Measurements from ENCODE around the gene IPPK. TPM values are rescaled to one million over a fixed set of nuclear protein-coding genes. Genes with fewer than 3 reads are reported as not detected.
"Not testable (repeated sequence)": the region's sequence is repeated elsewhere in the genome, so short reads cannot be mapped to it uniquely, and the experiment has no call there.

IPPK gene
- total and polyA plus RNA-seq, 11 donors, result 4.2 to 11.0 (median 8.6) TPM

DNA sequence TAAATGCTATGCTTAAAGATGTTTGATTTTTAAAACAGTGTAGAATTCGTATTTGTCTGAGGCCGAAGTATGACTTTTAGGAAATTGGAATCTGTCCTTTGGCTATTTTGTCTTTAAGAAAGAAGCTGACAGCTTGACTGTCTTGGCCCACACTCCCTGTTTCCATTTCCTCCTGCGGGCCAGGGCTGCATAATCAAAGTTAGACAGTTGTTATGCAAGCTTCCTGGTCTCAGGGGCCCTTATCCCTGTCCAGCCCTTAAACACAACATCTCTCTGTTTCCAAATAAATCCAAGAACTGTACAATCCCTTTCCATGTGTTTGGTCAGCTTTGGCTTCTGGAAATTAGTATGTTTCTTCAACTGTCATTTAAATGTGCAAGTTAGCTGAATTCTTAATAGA lies 79.6 kb downstream of the IPPK start:
- H3K36me3 ChIP-seq, result no peaks in the 10 kb centered on the region
- ATAC-seq (peak; percentile 91 to 98 (median 98)), DNase-seq (peak in 4 of 5 donors; percentile 75 to 85 (median 83))
- peak overlapping the region in 10 of 12 donors; percentile 2 to 71 (median 51) for H3K27ac ChIP-seq
- peaks cover 0 to 42% (median 28%) of the 10 kb centered on the region in 12 donors for H3K4me1 ChIP-seq
- WGBS, 4 donors, result 14 to 41% (median 19%) methylated on average over 3 of the region's 3 CpGs
- intact Hi-C loops (cut with DNase I), result loop anchor here in 3 of 10 donors (5.0 to 10.0 kb wide), 3 partner anchors 53 to 76 kb away; partner anchors contain the start of gene ECM2 (in 2 of the 3)
- peaks cover 0 to 7% (median 0%) of the 10 kb centered on the region in 12 donors for H3K9me3 ChIP-seq
- no peaks in the 10 kb centered on the region for H3K27me3 ChIP-seq
- H3K4me3 ChIP-seq, result no peak overlapping the region
- TF ChIP-seq POLR2A (IDR thresholded peaks at IDR 0.05), result no peak

DNA sequence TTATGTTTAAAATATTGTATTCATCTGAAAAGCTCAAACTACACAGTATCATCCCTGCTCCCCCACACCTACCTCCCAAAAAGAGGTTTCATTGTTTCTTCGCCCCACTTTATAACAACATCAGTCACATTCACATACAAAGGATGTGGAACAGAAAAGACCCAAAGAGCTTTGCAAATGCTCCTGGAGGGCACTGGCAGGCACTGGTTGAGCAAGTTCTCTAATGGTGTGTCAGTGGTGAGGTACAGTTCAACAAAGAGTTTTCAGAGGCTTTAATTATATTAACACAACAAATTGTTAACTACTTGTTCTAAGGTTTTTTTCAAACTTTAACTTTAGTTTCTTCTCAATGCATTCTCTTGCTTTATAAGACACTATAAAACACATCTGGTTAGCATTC lies 80.0 kb downstream of the IPPK start:
- H3K27me3 ChIP-seq, result no peaks in the 10 kb centered on the region
- peaks cover 0 to 42% (median 28%) of the 10 kb centered on the region in 12 donors for H3K4me1 ChIP-seq
- H3K4me3 ChIP-seq, result no peak overlapping the region
- intact Hi-C loops (cut with DNase I), result loop anchor here in 3 of 10 donors (5.0 to 10.0 kb wide), 3 partner anchors 53 to 75 kb away; partner anchors contain the start of gene ECM2 (in 2 of the 3)
- no peak for ATAC-seq
- H3K36me3 ChIP-seq, result no peaks in the 10 kb centered on the region
- no peak for DNase-seq
- TF ChIP-seq CTCF (IDR thresholded peaks at IDR 0.05) (no peak), POLR2A (IDR thresholded peaks at IDR 0.05) (no peak)
- WGBS, 4 donors, result 51 to 68% (median 64%) methylated on average over 1 of the region's 1 CpG
- H3K9me3 ChIP-seq, result peaks cover 0 to 7% (median 0%) of the 10 kb centered on the region in 12 donors
- peak overlapping the region in 10 of 12 donors; percentile 2 to 71 (median 51) for H3K27ac ChIP-seq

GRCh38 chr9:92576175-92576574 lies 93.8 kb downstream of the IPPK start:
- Histone ChIP-seq H3K9me3 (peaks cover 0 to 9% (median 0%) of the 10 kb centered on the region in 12 donors), H3K4me3 (no peak overlapping the region), H3K36me3 (no peaks in the 10 kb centered on the region), H3K4me1 (no peaks in the 10 kb centered on the region), H3K27me3 (no peaks in the 10 kb centered on the region), H3K27ac (no peak overlapping the region)
- 65 to 82% (median 73%) methylated on average over 1 of the region's 1 CpG for WGBS, 4 donors
- intact Hi-C loops (cut with DNase I), result no loop called here
- ATAC-seq (no peak), DNase-seq (no peak)
- TF ChIP-seq CTCF (IDR thresholded peaks at IDR 0.05) (no peak), POLR2A (IDR thresholded peaks at IDR 0.05) (no peak)

DNA sequence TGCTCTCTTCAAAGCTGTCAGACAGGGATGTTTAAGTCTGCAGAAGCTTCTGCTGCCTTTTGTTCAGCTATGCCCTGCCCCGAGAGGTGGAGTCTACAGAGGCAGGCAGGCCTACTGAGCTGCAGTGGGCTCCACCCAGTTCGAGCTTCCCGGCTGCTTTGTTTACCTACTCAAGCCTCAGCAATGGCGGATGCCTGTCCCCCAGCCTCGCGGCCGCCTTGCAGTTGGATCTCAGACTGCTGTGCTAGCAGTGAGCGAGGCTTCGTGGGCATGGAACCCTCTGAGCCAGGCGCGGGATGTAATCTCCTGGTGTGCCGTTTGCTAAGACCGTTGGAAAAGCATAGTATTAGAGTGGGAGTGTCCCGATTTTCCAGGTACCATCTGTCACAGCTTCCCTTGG lies 96.3 kb downstream of the IPPK start:
- WGBS, 4 donors, result 96 to 100% (median 97%) methylated on average over 3 to 14 of the region's 14 CpGs
- H3K27ac ChIP-seq; H3K4me3 ChIP-seq; H3K36me3 ChIP-seq; intact Hi-C loops (cut with DNase I); H3K9me3 ChIP-seq; H3K4me1 ChIP-seq; H3K27me3 ChIP-seq; ATAC-seq; DNase-seq: not testable (repeated sequence)

DNA sequence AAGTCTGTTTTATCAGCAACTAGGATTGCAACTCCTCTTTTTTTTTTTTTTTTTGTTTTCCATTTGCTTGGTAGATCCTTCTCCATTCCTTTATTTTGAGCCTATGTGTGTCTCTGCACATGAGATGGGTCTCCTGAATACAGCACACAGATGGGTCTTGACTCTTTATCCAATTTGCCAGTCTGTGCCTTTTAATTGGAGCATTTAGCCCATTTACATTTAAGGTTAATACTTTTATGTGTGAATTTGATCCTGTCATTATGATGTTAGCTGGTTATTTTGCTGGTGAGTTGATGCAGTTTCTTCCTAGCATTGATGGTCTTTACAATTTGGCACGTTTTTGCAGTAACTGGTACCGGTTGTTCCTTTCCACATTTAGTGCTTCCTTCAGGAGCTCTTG lies 98.1 kb downstream of the IPPK start:
- H3K4me1 ChIP-seq; H3K4me3 ChIP-seq; ATAC-seq; H3K27ac ChIP-seq; DNase-seq; H3K36me3 ChIP-seq; H3K27me3 ChIP-seq; intact Hi-C loops (cut with DNase I): not testable (repeated sequence)
- WGBS, 4 donors, result 88 to 90% (median 90%) methylated on average over 2 of the region's 2 CpGs
- H3K9me3 ChIP-seq, result peaks cover 0 to 19% (median 0%) of the 10 kb centered on the region in 12 donors

DNA sequence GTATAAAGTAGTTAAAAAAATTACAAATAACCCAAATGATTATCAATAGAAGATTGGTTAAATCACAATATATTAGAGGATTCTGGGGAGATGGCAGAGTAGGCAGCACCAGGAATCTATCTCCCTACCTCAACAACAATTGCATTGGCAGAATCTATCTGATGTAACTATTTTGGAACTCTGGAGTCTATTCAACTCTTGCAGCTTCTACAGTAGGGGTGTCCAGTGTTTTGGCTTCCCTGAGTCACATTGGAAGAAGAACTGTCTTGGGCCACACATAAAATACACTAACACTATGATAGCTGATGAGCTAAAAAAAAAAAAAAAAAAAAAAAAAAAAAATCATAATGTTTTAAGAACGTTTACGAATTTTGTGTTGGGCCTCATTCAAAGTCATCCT lies 104.9 kb downstream of the IPPK start:
- intact Hi-C loops (cut with DNase I), result no loop called here
- DNase-seq (no peak), ATAC-seq (peak in 2 of 4 donors; percentile 62 to 64)
- WGBS, 4 donors, result 76 to 91% (median 81%) methylated on average over 2 of the region's 2 CpGs
- Histone ChIP-seq H3K27ac (peak overlapping the region in 2 of 12 donors; percentile 31 to 74), H3K4me3 (no peak overlapping the region), H3K9me3 (peaks cover 0 to 22% (median 1%) of the 10 kb centered on the region in 12 donors), H3K36me3 (no peaks in the 10 kb centered on the region), H3K4me1 (peaks cover 0 to 33% (median 5%) of the 10 kb centered on the region in 12 donors), H3K27me3 (no peaks in the 10 kb centered on the region)
- TF ChIP-seq CTCF (IDR thresholded peaks at IDR 0.05) (no peak), POLR2A (IDR thresholded peaks at IDR 0.05) (no peak)

All from heart left ventricle (tissue), 16 donors.